PC-9 (cell line): ENCODE results near the gene ZMAT5.

Source experiments
- CTCF ChIP-seq: fragments of 200-600 bp; sonication (generic); conservative IDR thresholded peaks from 2 replicates; pipeline ENCODE4 v1.6.1; 2017; ENCODE audit warnings: mixed run types, antibody characterized with exemption, mild to moderate bottlenecking, moderate library complexity
- EZH2 ChIP-seq: fragments of 200-600 bp; sonication (generic); IDR thresholded peaks from 2 replicates; pipeline ENCODE4 v1.8.0; 2017; ENCODE audit warnings: antibody characterized with exemption, low read depth

GRCh38 chr22:29755889-29756288, 10.9 kb downstream of the ZMAT5 start:
- no peak for TF ChIP-seq CTCF
- no peak for TF ChIP-seq EZH2
